ENCODE results near the gene PEX7. TPM values are rescaled to one million over a fixed set of nuclear protein-coding genes. Genes with fewer than 3 reads are reported as not detected.

Gene PEX7
- total RNA-seq, 4 donors from 2014 or later, result 5.0 to 10.7 (median 8.8) TPM

- Histone ChIP-seq H3K27me3 (peaks cover 2 to 71% of the 10 kb centered on the region in 2 donors), H3K27ac (no peak within 1 kb of the TSS), H3K9me3 (no peaks in the 10 kb centered on the region), H3K4me1 (peaks cover 0 to 38% (median 31%) of the 10 kb centered on the region in 4 donors), H3K36me3 (peaks cover 0 to under 1% (median 0%) of the 10 kb centered on the region in 3 donors), H3K4me3 (peak within 1 kb of the TSS; percentile 20 to 52 (median 45))
- TF ChIP-seq POLR2A (IDR thresholded peaks at IDR 0.05), result no peak
- TF ChIP-seq EP300 (IDR thresholded peaks at IDR 0.05), result no peak
- TF ChIP-seq CTCF (IDR thresholded peaks at IDR 0.05), result no peak
- DNase-seq (ENCODE audit: low spot score in 2 of 2), result no peak
- 1 to 3% methylated on average over 30 to 32 of the region's 86 CpGs for WGBS, 2 donors
Measured at GRCh38 chr6:136921936-136922684, 99.7 kb downstream of the PEX7 start, which contains the start of gene SLC35D3. TSS of gene SLC35D3 (plus strand) at chr6:136922301. CDS start at chr6:136922429, 128 bp downstream.

GRCh38 chr6:136922685-136923006 is 100.3 kb downstream of the PEX7 start:
- 0 to 3% methylated on average over 6 to 12 of the region's 29 CpGs for WGBS, 2 donors
- Histone ChIP-seq H3K9me3 (no peaks in the 10 kb centered on the region), H3K27me3 (peaks cover 2 to 71% of the 10 kb centered on the region in 2 donors), H3K27ac (no peak overlapping the region), H3K36me3 (no peaks in the 10 kb centered on the region), H3K4me1 (peaks cover 0 to 38% (median 31%) of the 10 kb centered on the region in 4 donors), H3K4me3 (peak overlapping the region in 3 of 4 donors; percentile 20 to 52 (median 51))
- TF ChIP-seq POLR2A (IDR thresholded peaks at IDR 0.05) (no peak), CTCF (IDR thresholded peaks at IDR 0.05) (no peak), EP300 (IDR thresholded peaks at IDR 0.05) (no peak)
- DNase-seq (ENCODE audit: low spot score in 2 of 2), result no peak

- H3K9me3 ChIP-seq, result no peaks in the 10 kb centered on the region
- 7 to 9% methylated on average over 39 to 47 of the region's 65 CpGs for WGBS, 2 donors
- H3K27me3 ChIP-seq, result peaks cover 2 to 69% of the 10 kb centered on the region in 2 donors
- TF ChIP-seq CTCF (IDR thresholded peaks at IDR 0.05) (no peak), EP300 (IDR thresholded peaks at IDR 0.05) (no peak), POLR2A (IDR thresholded peaks at IDR 0.05) (no peak)
- no peaks in the 10 kb centered on the region for H3K36me3 ChIP-seq
- no peak overlapping the region for H3K27ac ChIP-seq
- peaks cover 0 to 38% (median 31%) of the 10 kb centered on the region in 4 donors for H3K4me1 ChIP-seq
- peak overlapping the region in 2 of 4 donors; percentile 51 to 52 for H3K4me3 ChIP-seq
- no peak for DNase-seq (ENCODE audit: low spot score in 2 of 2)
Measured at GRCh38 chr6:136923116-136923953, 100.9 kb downstream of the PEX7 start.

GRCh38 chr6:136923954-136924673 is 101.7 kb downstream of the PEX7 start:
- no peak overlapping the region for H3K4me3 ChIP-seq
- no peak for DNase-seq (ENCODE audit: low spot score in 2 of 2)
- peaks cover 0 to 38% (median 31%) of the 10 kb centered on the region in 4 donors for H3K4me1 ChIP-seq
- no peaks in the 10 kb centered on the region for H3K9me3 ChIP-seq
- peaks cover 2 to 61% of the 10 kb centered on the region in 2 donors for H3K27me3 ChIP-seq
- no peak overlapping the region for H3K27ac ChIP-seq
- H3K36me3 ChIP-seq, result no peaks in the 10 kb centered on the region
- TF ChIP-seq EP300 (IDR thresholded peaks at IDR 0.05) (no peak), POLR2A (IDR thresholded peaks at IDR 0.05) (no peak), CTCF (IDR thresholded peaks at IDR 0.05) (no peak)
- 60 to 75% methylated on average over 40 of the region's 40 CpGs for whole genome bisulfite sequencing, 2 donors

All from tibial nerve (tissue), 4 donors.